H1 (cell line): Measurements from ENCODE around the gene TCF4. TPM values are rescaled to one million over a fixed set of nuclear protein-coding genes. Genes with fewer than 3 reads are reported as not detected.

ENCODE experiments used
- CHD1 ChIP-seq: IDR thresholded peaks from 2 replicates; pipeline ENCODE4 v1.6.1; 2012; ENCODE audit warnings: low read depth, low read length, improper control_type of control experiment
- MAX ChIP-seq: IDR thresholded peaks from 2 replicates; pipeline ENCODE4 v1.6.1; 2012; ENCODE audit warnings: inconsistent platforms
- POU5F1 ChIP-seq: IDR thresholded peaks from 2 replicates; pipeline ENCODE4 v1.6.1; 2011; ENCODE audit warnings: low read depth, mild to moderate bottlenecking, low read length, moderate library complexity
- polyA plus RNA-seq, 7 experiments: library from polyadenylated mRNA; depleted of rRNA in 3 of 7; stranded (reverse) in 5 of 7; unstranded in 2 of 7; fragments of >200 nt in 5 of 7; fragments of 200-250 nt in 2 of 7; gene quantifications; 1 replicate in 5 of 7; 2 replicates in 1 of 7; 4 replicates in 1 of 7; pipeline versions ENCODE4 v1.2.1 to v1.2.3, GENCODE V29; 2011 to 2013; ENCODE audit warnings: missing spikeins in 2 of 7, mixed read lengths in 2 of 7
- total RNA-seq: library from RNA; stranded (reverse); fragmentation: NEBNext Ultra II Directional; extraction: Animal tissue kit (Norgen Biotek cat#: 25700); gene quantifications from 2 replicates; pipeline ENCODE4 v1.2.1, GENCODE V29; 2021

The TCF4 gene
- total and polyA plus RNA-seq, 2 of the 8 experiments (the other 6 are each of a cell fraction or from before 2014, with no cell fraction given): 59.3 to 118 TPM

- no peak for TF ChIP-seq MAX
- TF ChIP-seq POU5F1: no peak
- no peak for TF ChIP-seq CHD1
- TF ChIP-seq, all 59 proteins: peak for 0
These were observed 203.9 kb downstream of the TCF4 start (continued) for GRCh38 chr18:55384115-55384514.
